22Rv1 (cell line): Measurements from ENCODE around the gene A1CF.

Experiments
- H3K27ac ChIP-seq: fragments of 450-650 bp; 2 replicates; pipeline ENCODE4 v1.5.1; 2017
- CTCF ChIP-seq: fragments of 450-650 bp; IDR thresholded peaks from 2 replicates; pipeline ENCODE4 v1.5.1; 2017; ENCODE audit warnings: mild to moderate bottlenecking
- ZFX ChIP-seq: fragments of 450-650 bp; IDR thresholded peaks from 2 replicates; pipeline ENCODE4 v1.6.1; 2017; ENCODE audit warnings: antibody characterized with exemption, borderline replicate concordance

The A1CF gene

GRCh38 chr10:50846753-50847152, 38.7 kb downstream of the A1CF start:
- no peak overlapping the region for H3K27ac ChIP-seq
- TF ChIP-seq CTCF (no peak), ZFX (no peak)

GRCh38 chr10:50837095-50837494, 48.3 kb downstream of the A1CF start:
- no peak overlapping the region for H3K27ac ChIP-seq
- no peak for TF ChIP-seq CTCF

GRCh38 chr10:50832171-50832751, 53.2 kb downstream of the A1CF start:
- TF ChIP-seq CTCF (no peak), ZFX (no peak)

GRCh38 chr10:50830066-50830465, 55.4 kb downstream of the A1CF start:
- H3K27ac ChIP-seq, result no peak overlapping the region
- TF ChIP-seq CTCF (no peak), ZFX (no peak)

More at GRCh38 chr10:50832171-50832751, 53.2 kb downstream of the A1CF start:
- H3K27ac ChIP-seq, result no peak overlapping the region

- TF ChIP-seq CTCF (no peak), ZFX (no peak)
- no peak overlapping the region for H3K27ac ChIP-seq
Observed at GRCh38 chr10:50824782-50825181, 60.6 kb downstream of the A1CF start.

GRCh38 chr10:50823789-50824188, 61.6 kb downstream of the A1CF start:
- H3K27ac ChIP-seq, result no peak overlapping the region
- TF ChIP-seq CTCF (no peak), ZFX (no peak)

- TF ChIP-seq CTCF (no peak), ZFX (no peak)
- H3K27ac ChIP-seq, result no peak overlapping the region
Observed at GRCh38 chr10:50809596-50809995, 75.8 kb downstream of the A1CF start.
